SK-N-SH (cell line): ENCODE results near the gene DEPDC7.

ENCODE experiments used
- CTCF ChIP-seq: fragments of 200-600 bp; sonication (generic); IDR thresholded peaks from 2 replicates; pipeline ENCODE4 v1.6.1; 2017; ENCODE audit warnings: antibody characterized with exemption, mild to moderate bottlenecking, moderate library complexity
- EZH2phosphoT487 ChIP-seq: fragments of 200-600 bp; sonication (generic); IDR thresholded peaks from 2 replicates; pipeline ENCODE4 v1.6.1; 2017; ENCODE audit warnings: low read depth, mixed run types, mild to moderate bottlenecking, antibody characterized with exemption, moderate library complexity, borderline replicate concordance
- JUND ChIP-seq: IDR thresholded peaks from 2 replicates; pipeline ENCODE4 v1.4.0; 2012
- RAD21 ChIP-seq: IDR thresholded peaks from 2 replicates; pipeline ENCODE4 v1.6.1; 2012; ENCODE audit warnings: mild to moderate bottlenecking, low read length
- TAF1 ChIP-seq: IDR thresholded peaks from 2 replicates; pipeline ENCODE4 v1.6.1; 2012; ENCODE audit warnings: low read depth, mild to moderate bottlenecking, low read length, moderate library complexity, borderline replicate concordance
- TCF12 ChIP-seq: IDR thresholded peaks from 2 replicates; pipeline ENCODE4 v1.4.0; 2012
- USF2 ChIP-seq: fragments of 150-350 bp; IDR thresholded peaks from 2 replicates; pipeline ENCODE4 v1.6.1; 2017; ENCODE audit warnings: antibody characterized with exemption, low read length, low read depth, borderline replicate concordance

- TF ChIP-seq TCF12 (no peak), JUND (no peak), TAF1 (no peak), CTCF (no peak), USF2 (no peak), EZH2phosphoT487 (no peak), RAD21 (no peak)
These were observed 6.3 kb downstream of the DEPDC7 start for GRCh38 chr11:33021937-33022336.
